OCI-LY1 (cell line): Measurements from ENCODE around the gene FAM120C.

Experiments used
- EZH2 ChIP-seq: fragments of 200-600 bp; sonication (generic), shearing (Covaris generic); IDR thresholded peaks from 2 replicates; pipeline ENCODE4 v1.8.0; 2017; ENCODE audit warnings: borderline replicate concordance, mixed run types, mild to moderate bottlenecking, antibody characterized with exemption, low read length, moderate library complexity, mixed read lengths
- TF ChIP-seq, protein P1 (sequence below): fragments of 200-600 bp; sonication (generic), shearing (Covaris generic); IDR thresholded peaks from 2 replicates; pipeline ENCODE4 v1.5.1; 2017; ENCODE audit warnings: mild to moderate bottlenecking, antibody characterized with exemption, low read length, moderate library complexity, mixed read lengths

DNA sequence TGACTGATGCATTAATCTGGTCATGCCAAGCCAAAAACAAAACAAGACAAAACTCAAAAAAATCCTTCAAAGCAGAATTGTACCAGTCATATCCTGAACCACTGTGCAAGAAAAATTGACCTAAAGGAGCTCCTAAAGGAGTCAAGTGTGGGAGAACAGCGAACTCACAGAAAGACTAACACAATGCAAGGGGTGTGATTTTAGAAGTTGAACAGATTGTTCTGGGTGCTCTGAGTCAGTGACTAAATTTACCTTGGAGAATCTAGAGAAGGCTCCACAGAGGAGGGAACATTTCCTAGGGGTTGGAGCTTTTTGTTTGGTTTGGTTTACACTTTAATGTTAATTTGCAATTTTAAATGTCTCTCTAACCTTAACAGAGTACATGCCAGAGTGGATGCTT is 89.9 kb downstream of the FAM120C start:
- TF ChIP-seq, protein P1, sequence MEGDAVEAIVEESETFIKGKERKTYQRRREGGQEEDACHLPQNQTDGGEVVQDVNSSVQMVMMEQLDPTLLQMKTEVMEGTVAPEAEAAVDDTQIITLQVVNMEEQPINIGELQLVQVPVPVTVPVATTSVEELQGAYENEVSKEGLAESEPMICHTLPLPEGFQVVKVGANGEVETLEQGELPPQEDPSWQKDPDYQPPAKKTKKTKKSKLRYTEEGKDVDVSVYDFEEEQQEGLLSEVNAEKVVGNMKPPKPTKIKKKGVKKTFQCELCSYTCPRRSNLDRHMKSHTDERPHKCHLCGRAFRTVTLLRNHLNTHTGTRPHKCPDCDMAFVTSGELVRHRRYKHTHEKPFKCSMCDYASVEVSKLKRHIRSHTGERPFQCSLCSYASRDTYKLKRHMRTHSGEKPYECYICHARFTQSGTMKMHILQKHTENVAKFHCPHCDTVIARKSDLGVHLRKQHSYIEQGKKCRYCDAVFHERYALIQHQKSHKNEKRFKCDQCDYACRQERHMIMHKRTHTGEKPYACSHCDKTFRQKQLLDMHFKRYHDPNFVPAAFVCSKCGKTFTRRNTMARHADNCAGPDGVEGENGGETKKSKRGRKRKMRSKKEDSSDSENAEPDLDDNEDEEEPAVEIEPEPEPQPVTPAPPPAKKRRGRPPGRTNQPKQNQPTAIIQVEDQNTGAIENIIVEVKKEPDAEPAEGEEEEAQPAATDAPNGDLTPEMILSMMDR: no peak
- TF ChIP-seq EZH2: no peak
